GM21390 (cell line): ENCODE measurements around the gene MRPS33.
A peak's percentile ranks its signal among the peaks of the same experiment; 100 is the strongest.
"Not testable (repeated sequence)": the region's sequence is repeated elsewhere in the genome, so short reads cannot be mapped to it uniquely, and the experiment has no call there.

Experiments
- ATAC-seq: cut with Tn5 transposase; IDR thresholded peaks from one replicate; pipeline ENCODE4 v1.9.1; 2021; ENCODE audit not compliant: unreplicated experiment

MRPS33 gene

GRCh38 chr7:141014524-141015395 lies at the start of gene MRPS33:
Gene MRPS33 (minus strand): TSS chr7:141014952. CDS start chr7:141010633, 4,319 bp downstream.
- peak; percentile 99 for ATAC-seq

- ATAC-seq = no peak
Measured at GRCh38 chr7:141057788-141058187, 43.0 kb upstream of the MRPS33 start.

GRCh38 chr7:141055146-141055545 lies 40.4 kb upstream of the MRPS33 start:
- ATAC-seq = no peak

- no peak for ATAC-seq
Measured at GRCh38 chr7:141053626-141054025, 38.9 kb upstream of the MRPS33 start.

GRCh38 chr7:141045842-141046620 lies 31.3 kb upstream of the MRPS33 start:
- no peak for ATAC-seq

- ATAC-seq = no peak
Measured at GRCh38 chr7:141045126-141045841, 30.5 kb upstream of the MRPS33 start.

GRCh38 chr7:141043616-141044015 lies 28.9 kb upstream of the MRPS33 start:
- ATAC-seq = no peak

GRCh38 chr7:141042222-141043193 lies 27.8 kb upstream of the MRPS33 start:
- ATAC-seq = no peak

GRCh38 chr7:141039376-141039775 lies 24.6 kb upstream of the MRPS33 start:
- ATAC-seq = no peak

GRCh38 chr7:141038100-141038499 lies 23.3 kb upstream of the MRPS33 start:
- not testable (repeated sequence) for ATAC-seq

GRCh38 chr7:141032539-141033323 lies 18.0 kb upstream of the MRPS33 start:
- ATAC-seq = not testable (repeated sequence)

GRCh38 chr7:141028767-141029166 lies 14.0 kb upstream of the MRPS33 start:
- no peak for ATAC-seq

- ATAC-seq = no peak
Measured at GRCh38 chr7:141027043-141027442, 12.3 kb upstream of the MRPS33 start.

GRCh38 chr7:141024668-141025067 lies 9.9 kb upstream of the MRPS33 start:
- no peak for ATAC-seq

GRCh38 chr7:141023295-141023694 lies 8.5 kb upstream of the MRPS33 start:
- ATAC-seq = no peak

- no peak for ATAC-seq
Measured at GRCh38 chr7:141017555-141017954, 2.8 kb upstream of the MRPS33 start.

- no peak for ATAC-seq
Measured at GRCh38 chr7:141016349-141016748, 1.6 kb upstream of the MRPS33 start.

- peak; percentile 2 for ATAC-seq
Measured at GRCh38 chr7:141014125-141014523, 628 bp downstream of the MRPS33 start.

- no peak for ATAC-seq
Measured at GRCh38 chr7:141013345-141013715, 1.4 kb downstream of the MRPS33 start.
